DMS114 treated with DMSO at 0.1 percent for 48 hours (cell line): Measurements from ENCODE around the gene ZNF595.
"Not testable (repeated sequence)": the region's sequence is repeated elsewhere in the genome, so short reads cannot be mapped to it uniquely, and the experiment has no call there.

Source experiments
- DNase-seq: peaks from one replicate; lab custom pipeline; 2025; ENCODE audit not compliant: unreplicated experiment; lab: John Stamatoyannopoulos, UW

The ZNF595 gene

GRCh38 chr4:52804-53479 lies at the start of gene ZNF595:
TSS of gene ZNF595 (plus strand) at chr4:53321. CDS start at chr4:53489, 168 bp downstream.
- not testable (repeated sequence) for DNase-seq

GRCh38 chr4:9937-10870 lies 42.9 kb upstream of the ZNF595 start:
- not testable (repeated sequence) for DNase-seq

GRCh38 chr4:11095-11815 lies 41.9 kb upstream of the ZNF595 start:
- not testable (repeated sequence) for DNase-seq

- DNase-seq: not testable (repeated sequence)
Observed at GRCh38 chr4:11816-12417, 41.2 kb upstream of the ZNF595 start.

- DNase-seq: not testable (repeated sequence)
Observed at GRCh38 chr4:18128-18527, 35.0 kb upstream of the ZNF595 start.

- DNase-seq: not testable (repeated sequence)
Observed at GRCh38 chr4:18589-18988, 34.5 kb upstream of the ZNF595 start.

GRCh38 chr4:22882-23281 lies 30.2 kb upstream of the ZNF595 start:
- DNase-seq: not testable (repeated sequence)

- not testable (repeated sequence) for DNase-seq
Observed at GRCh38 chr4:24359-24758, 28.8 kb upstream of the ZNF595 start.

- DNase-seq: not testable (repeated sequence)
Observed at GRCh38 chr4:27501-27900, 25.6 kb upstream of the ZNF595 start.

- not testable (repeated sequence) for DNase-seq
Observed at GRCh38 chr4:28767-29542, 24.2 kb upstream of the ZNF595 start.

GRCh38 chr4:33314-33713 lies 19.8 kb upstream of the ZNF595 start:
- DNase-seq: not testable (repeated sequence)

- not testable (repeated sequence) for DNase-seq
Observed at GRCh38 chr4:36559-37415, 16.3 kb upstream of the ZNF595 start.

GRCh38 chr4:38202-38601 lies 14.9 kb upstream of the ZNF595 start:
- not testable (repeated sequence) for DNase-seq

GRCh38 chr4:43375-43774 lies 9.7 kb upstream of the ZNF595 start:
- not testable (repeated sequence) for DNase-seq

GRCh38 chr4:51253-51652 lies 1.9 kb upstream of the ZNF595 start:
- not testable (repeated sequence) for DNase-seq

- DNase-seq: not testable (repeated sequence)
Observed at GRCh38 chr4:51655-52277, 1.4 kb upstream of the ZNF595 start.

GRCh38 chr4:53521-53920 lies 400 bp downstream of the ZNF595 start:
- DNase-seq: not testable (repeated sequence)

GRCh38 chr4:64733-65132 lies 11.6 kb downstream of the ZNF595 start:
- DNase-seq: not testable (repeated sequence)

- no peak for DNase-seq
Observed at GRCh38 chr4:71830-72229, 18.7 kb downstream of the ZNF595 start.
